GM19043 (cell line): ENCODE results near the gene APIP.

Experiments used
- ATAC-seq: cut with Tn5 transposase; IDR thresholded peaks from one replicate; pipeline ENCODE4 v1.9.1; 2021; ENCODE audit warnings: low read depth; ENCODE audit not compliant: unreplicated experiment

Gene APIP, protein sequence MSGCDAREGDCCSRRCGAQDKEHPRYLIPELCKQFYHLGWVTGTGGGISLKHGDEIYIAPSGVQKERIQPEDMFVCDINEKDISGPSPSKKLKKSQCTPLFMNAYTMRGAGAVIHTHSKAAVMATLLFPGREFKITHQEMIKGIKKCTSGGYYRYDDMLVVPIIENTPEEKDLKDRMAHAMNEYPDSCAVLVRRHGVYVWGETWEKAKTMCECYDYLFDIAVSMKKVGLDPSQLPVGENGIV

GRCh38 chr11:34916015-34916842 is at the start of gene APIP, which contains the start of gene PDHX:
Gene APIP, minus strand, starts transcription at chr11:34916379. Its CDS starts 95 bp downstream, at chr11:34916284.
Gene PDHX, plus strand, starts transcription at chr11:34916618. Its CDS starts 38 bp downstream, at chr11:34916656.
- ATAC-seq, result peak; percentile 93

DNA sequence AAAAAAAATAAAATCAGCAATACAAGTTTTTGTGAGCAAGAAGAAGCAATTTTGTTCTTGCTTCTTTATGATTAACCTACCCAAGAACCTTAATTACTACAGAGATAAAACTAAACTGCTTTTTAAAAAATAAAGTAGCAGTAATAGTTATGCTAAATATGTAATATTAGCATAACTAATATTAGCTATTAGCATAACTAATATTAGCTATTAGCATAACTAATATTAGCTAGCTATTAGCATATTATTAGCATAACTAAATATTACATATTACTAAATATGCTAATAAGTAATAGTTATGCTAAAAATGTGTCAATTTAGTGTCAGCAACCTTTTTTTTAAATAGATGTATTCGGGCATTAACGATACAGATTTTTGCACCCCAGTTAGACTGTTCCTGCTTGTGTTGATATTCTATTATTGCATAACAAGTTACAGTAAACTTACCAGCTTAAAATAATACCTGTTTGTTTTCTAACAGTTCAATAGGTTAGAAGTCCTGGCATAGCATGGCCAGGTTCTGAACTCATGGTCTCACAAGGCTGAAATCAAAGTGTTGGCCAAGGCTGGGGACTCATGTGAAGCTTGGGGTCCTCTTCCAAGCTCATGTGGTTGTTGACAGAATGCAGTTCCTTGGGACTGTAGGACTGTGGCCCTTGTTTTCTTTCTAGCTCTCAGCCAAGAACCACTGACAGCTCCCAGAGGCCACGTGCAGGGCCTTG is 48.6 kb upstream of the APIP start:
- no peak for ATAC-seq

GRCh38 chr11:34963351-34963750 is 47.2 kb upstream of the APIP start:
- no peak for ATAC-seq

DNA sequence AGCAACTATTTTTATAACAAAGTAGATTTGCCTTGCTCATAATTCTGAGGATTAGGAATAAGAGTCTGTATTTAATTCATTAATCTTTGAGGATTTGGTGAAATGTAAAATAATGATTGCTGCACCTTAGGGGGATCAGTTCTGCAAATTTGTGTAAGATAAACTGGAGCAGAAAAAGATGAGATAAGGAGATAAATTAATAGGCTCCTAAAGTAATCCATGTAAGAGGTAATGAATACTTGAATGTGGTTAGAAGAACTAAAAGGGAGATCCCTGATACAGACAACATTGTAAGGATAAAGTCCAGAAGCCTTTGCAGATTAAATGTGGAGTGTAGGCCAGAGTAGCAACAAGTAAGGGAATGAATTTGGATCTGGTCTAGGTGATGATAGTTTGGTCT is 45.9 kb upstream of the APIP start:
- no peak for ATAC-seq

GRCh38 chr11:34960277-34960676 is 44.1 kb upstream of the APIP start:
- ATAC-seq, result no peak

DNA sequence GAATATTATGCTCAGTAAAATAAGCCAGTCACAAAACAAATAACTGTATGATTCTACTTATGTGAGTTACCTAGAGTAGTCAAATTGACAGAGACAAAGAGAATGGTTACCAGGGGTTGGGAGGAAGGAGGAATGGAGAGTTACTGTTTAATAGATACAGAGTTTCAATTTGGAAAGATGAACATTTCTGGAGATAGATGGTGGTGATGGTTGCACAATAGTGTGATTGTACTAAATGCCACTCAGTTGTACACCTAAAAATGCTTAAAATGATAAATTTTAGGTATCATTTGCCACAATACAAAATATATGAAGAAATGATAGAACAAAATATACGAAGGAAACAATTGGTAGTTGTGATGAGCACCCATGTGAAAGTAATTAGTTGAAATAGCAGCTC is 43.6 kb upstream of the APIP start:
- ATAC-seq, result no peak

- ATAC-seq, result no peak
These were observed 41.4 kb upstream of the APIP start for GRCh38 chr11:34957606-34958005.

DNA sequence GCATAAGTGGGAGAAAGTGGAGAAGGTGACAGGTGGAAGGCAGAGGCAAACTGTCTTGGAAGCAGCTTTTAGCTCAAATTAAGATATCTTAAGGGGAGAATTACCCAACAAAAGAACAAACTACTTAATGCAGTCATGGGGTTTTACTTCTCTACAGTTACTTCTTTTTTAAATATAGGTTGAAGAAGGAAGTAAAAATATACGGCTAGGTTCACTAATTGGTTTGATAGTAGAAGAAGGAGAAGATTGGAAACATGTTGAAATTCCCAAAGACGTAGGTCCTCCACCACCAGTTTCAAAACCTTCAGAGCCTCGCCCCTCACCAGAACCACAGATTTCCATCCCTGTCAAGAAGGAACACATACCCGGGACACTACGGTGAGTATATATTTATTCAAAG is 41.0 kb upstream of the APIP start:
- ATAC-seq, result no peak

- ATAC-seq, result no peak
These were observed 37.8 kb upstream of the APIP start for GRCh38 chr11:34953955-34954354.

DNA sequence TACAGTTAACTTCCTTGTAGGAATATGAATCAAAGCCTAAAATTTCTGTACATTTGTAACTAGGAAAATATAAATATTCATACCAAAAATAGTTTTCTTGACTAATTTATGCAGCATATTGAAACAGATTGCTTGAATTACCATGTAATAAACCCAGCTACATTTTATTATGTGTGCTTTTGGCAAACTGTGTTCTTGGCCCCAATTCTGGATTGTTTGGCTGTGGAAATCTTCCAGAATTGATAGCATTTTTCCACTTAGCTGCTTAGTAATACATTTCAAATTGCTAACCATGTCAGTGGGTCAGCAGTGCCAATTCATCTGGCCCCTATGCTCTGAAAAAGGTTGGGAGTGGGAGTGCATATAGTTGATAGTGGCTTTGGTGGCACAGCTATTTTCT is 32.5 kb upstream of the APIP start:
- no peak for ATAC-seq

DNA sequence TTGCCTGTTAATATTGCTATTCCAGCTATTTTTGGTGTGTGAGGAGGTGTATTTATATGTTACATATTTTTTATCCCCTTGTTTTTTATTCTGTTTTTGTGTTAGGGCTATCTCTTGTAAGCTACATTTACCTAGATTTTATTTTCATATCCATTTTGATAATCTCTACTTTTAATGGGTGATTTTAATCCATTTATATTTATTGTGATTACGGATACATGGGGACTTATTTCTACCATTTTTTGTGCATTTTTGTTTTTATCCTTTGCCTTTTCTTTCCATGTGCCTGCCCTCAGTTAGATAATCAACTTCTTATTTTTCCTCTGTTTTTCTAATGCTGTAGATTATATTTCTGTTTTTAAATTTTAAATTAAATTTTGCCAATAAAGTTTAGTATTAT is 28.5 kb upstream of the APIP start:
- ATAC-seq, result no peak

GRCh38 chr11:34941688-34942087 is 25.5 kb upstream of the APIP start:
- ATAC-seq, result no peak

DNA sequence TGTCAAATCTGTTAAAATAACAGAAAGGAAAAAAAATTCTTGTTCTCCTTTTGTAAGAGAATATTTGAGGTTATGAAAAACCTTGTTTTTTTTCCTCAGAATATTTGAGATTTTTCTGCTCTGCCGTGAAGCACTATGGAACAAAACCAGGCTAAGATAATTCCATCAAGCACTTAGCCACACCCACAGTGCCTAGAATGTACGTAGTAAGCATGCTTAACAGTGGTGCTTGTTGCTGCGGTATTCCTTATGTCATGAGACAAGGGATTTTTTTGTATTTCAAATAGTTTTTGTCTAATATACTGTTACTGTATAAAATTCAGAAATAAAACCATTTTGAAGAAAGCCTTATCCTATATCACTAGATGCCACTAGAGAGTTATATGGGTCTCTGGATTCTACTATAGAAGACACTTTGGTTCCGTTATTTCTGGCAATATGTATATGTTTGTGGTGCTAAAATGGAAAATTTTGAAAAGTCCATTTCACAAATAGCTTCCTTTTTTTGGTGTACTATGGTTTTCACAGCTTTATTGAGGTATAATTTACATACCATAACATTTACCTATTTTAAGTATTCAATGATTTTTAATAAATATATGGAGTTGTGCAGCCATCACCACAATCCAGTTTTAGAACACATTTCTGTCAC is 24.0 kb upstream of the APIP start:
- no peak for ATAC-seq

- ATAC-seq, result no peak
These were observed 22.4 kb upstream of the APIP start for GRCh38 chr11:34938611-34939010.

DNA sequence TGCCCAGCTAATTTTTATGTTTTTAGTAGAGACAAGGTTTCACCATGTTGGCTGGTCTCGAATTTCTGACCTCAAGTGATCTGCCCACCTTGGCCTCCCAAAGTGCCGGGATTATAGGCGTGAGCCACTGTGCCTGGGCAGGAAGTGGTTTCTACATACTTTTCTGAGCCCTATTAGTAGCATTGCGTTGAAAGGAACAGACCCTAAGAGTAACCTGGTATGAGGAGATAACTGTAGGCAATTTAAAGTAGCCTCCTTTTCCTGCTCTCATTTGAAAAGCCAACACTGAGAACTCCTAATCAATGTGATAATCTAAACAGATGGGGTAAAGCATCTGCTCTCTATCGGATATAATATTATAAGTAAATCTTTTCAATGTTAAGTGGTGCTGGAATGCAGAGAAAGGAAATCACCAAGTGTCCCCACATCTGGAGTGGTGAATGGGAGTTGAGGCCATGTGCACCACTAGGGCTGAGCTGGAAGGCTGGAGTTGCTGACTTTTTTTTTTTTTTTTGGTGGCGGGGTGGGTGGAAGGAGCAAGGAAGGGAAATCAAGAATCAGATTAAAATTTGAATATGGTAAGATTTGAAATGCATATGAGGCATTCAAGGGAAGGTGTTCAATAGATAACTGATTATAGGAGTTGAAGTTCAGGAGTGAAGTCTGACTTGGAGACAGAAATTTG is 20.9 kb upstream of the APIP start:
- no peak for ATAC-seq

- no peak for ATAC-seq
These were observed 13.9 kb upstream of the APIP start for GRCh38 chr11:34929794-34930763.

GRCh38 chr11:34928960-34929680 is 12.9 kb upstream of the APIP start:
- ATAC-seq, result no peak

DNA sequence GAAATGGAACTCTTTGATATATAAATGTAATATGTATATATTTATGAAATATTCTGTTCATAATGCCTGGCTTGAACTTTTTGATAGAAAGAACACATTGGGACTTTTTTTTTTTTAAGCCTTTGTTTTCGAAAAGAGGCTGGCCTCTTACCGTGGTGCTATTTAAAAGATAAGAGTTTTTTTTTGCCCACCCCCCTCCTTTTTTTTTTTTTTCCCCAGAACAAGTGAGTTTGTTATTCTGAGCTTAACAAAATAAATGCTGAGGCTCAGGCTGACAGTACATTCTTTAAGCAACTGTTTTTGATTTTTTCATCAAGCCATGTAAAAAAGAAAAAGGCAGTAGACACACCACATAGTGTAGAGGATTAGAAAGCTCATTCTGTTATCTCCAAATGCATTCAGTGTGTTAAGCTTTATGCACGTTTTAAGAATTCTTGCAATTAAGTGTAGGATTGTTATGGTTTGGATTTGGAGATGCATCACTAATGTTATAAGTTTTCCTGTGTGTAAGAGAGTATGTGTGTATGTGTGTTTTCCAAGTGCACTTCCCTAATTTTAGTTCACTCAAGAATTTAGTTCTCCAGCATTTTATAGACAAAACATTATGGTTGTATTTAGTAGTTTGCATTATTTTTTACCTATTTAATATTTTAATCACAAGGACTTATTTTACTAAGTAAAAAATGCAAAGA is 12.2 kb upstream of the APIP start:
- no peak for ATAC-seq
